ENCODE results near the gene CYS1.

CYS1 gene

DNA sequence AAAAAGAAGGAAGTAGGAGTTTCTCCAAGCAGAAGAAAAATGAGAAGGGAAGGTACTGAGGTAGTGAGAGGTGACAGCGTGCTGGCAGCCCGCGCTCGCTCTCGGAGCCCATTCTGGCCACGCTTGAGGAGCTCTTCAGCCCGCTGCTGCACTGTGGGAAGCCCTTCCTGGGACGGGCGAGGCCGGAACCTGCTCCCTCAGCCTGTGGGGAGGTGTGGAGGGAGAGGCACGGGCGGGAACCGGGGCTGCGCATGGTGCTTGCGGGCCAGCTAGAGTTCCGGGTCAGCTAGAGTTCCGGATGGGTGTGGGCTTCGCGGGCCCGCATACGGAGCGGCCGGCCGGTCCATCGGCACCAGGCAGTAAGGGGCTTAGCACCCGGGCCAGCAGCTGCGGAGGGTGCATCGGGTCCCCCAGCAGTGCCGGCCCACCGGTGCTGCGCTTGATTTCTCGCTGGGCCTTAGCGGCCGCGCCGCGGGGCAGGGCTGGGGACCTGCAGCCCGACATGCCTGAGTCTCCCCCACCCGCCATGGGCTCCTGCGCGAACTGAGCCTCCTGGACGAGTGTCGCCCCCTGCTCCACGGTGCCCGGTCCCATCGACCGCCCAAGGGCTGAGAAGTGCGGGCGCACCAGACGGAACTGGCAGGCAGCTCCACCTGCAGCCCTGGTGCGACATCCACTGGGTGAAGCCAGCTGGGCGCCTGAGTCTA lies 11.1 kb upstream of the CYS1 start:
- peak; percentile 18 to 23 for DNase-seq

DNA sequence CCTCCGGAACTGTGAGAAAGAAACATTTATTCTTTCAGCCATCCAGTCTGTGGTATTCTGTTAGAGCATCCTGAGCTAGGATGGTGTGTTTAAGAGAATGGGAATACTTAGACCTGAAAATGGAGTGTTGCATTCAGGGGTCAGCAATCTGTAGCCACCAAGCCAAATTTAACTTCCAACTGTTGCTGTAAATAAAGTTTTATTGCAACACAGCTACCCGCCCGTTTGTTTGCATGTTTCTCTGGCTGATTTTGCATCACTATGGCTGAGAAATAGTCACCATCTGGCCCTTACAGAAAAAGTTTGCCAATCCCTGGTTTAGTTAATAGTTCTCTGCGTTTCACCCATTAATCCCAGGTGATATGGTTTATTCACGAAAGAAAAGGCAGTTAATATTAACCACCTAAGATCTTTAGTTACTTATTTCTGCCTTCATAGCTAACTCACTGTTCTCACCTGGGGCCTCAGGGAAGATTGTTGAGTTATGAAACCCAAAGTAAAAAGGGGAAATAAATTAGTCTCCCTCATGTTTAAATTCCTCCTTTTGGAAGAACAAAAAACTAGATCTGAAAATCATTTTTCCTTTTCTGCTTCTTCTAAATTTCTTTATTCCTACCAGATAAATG lies 9.5 kb upstream of the CYS1 start:
- DNase-seq = no peak

DNA sequence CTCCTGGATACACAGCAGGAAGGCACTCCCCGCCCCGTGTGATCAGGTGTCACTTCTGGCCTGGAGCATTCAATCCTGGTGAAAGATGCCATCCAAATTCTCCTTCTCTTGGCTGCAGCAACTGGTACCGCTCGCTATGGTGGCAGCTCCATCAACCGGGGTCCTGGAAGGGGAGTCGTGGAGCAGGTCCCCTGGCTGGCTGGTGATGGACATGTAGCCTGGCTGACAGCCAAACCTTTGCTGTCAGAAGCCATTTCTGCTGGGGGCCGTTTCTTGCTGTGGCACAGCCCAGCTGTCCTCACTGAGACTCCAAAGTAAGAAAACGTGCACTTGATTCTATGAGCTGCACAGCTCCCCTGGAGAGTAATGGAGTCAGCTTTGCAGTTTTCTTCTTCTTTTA lies 7.1 kb upstream of the CYS1 start:
- DNase-seq = no peak

DNA sequence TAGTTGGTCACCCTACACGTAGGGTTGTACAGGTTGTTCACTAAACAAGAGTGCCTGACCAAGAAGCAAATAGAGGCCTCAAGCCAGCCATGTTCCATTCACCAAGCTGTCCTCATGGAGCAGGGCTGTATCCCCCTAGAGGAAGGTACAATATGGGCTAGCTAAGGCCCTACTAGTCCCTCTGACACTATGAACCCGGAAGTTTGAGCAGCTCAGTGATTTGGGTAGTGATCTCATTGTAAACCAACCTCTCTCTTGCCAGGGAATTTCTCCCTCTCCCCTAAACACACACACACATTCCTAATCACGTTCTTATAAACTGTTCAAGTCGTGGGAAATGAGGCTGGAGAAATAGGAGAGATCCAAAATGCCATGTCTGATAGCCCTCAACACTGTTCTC lies 6.7 kb upstream of the CYS1 start:
- DNase-seq = no peak

DNA sequence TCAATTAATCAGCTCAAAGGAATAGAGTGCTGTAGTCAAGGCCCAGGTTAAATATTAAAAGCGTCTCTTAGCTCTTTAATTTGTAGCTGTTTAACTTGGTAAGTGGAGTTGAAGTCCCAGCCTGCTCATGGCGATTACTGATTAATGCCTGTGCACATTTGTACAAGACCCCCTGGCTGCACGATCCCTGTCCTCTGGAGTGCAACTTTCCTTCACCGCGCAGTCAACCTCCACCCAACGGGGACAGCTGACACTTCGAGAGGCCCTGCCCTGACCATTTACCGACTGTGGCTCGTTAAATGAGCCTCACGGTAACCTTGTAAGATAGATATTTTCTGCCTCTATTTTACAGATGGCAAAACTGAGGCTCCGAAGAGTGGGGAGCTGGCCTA lies 5.5 kb upstream of the CYS1 start:
- no peak for DNase-seq

DNA sequence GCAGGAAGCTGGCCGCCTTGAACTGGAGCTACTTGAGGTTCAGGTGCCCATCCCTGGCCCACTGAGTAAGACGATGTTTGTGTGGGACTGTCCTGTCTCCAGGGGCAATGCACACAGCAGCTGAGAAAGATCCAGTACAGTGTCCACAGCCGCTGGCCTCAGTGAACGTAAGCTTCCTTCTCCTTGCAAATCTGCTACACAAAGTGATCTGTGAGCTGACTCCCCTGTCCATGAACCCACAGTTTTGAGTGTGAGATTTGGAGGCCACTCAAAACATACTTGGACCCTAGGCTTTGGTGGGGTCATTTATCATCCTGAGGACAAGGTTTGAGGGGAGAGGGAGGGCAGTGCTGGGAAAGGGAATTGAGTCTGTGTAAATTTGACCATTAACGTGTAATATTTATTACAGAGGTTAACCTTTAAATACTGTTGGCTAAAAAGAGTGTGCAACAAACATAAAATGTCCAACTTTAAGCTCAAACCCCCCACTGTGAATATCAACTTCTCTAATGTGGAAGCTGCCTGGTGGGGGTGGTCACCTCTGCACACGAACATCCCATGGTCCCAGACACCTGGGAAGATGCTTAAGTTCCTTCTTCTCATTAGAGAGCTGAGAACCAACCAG lies 4.9 kb upstream of the CYS1 start:
- no peak for DNase-seq

DNA sequence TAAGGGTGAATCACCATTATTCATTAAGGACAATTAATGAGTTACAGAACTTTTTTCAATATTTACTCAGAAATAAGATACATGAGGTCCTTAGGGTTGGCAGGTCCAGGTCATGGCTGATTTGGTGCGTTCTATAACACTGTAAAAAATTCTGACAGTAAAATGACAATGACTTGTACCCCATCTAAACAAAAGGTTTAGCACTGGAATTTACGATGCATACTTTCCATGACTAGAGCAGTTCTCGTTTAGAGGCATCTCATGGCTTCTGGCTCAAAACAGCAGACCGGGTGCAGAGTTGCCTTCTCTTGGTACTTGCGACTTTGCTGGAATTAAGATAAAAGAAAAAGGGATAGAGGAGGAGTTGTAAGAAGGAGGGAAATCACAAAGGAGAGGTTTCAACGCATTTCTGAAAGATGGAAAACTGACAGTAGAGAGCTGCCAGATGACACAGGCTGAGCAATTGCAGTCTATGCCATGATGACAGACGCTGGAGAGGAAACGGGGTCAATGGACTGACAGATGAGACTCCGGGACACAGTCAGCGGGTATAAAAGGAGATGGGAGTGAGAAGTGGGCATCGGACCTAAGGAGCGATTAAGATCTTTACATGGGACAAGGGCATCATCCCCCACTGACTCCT lies 4.1 kb upstream of the CYS1 start:
- no peak for DNase-seq

DNA sequence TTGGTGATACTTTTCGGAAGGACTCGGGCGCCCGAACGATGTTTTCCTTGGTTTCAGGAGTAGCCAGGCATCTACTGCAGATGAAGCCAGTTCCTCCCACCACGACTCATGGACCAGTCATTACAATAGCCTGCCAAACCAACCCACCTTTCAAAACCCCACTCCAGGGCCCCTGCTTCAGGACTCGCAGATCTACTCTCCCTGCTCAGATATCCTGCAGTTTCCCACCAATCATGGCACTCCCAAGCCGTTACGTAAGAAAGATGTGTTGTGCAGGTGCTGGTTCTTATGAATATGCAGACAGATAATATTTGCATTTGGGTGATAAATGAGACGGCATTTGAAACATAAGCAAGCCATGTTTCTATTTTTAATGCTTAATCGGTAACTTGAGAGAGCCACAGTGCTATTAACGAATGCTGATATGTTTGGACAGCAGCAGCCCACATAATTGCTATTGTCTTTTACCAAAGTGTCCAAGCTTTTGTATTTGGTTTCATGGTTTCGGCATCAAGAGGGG lies 3.5 kb upstream of the CYS1 start:
- DNase-seq = no peak

DNA sequence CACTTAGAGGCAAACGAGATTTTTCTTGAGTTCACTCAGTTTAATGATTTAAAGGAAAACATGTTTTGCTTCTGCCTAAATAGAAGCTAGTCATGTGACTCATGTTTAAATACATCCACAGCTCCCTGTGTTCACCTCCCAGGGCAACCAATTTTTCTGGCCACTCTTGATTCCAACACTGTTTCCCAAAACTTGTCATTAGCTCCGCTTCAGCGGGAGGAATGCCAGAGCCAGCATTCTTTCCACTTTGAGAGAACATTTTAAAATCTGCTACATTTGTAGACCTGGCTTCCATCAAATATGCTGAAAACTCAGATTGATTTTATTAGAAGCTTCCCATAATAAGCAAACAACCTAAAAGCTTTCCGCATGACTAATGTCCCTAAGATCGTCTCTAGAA lies 2.8 kb upstream of the CYS1 start:
- DNase-seq = no peak

DNA sequence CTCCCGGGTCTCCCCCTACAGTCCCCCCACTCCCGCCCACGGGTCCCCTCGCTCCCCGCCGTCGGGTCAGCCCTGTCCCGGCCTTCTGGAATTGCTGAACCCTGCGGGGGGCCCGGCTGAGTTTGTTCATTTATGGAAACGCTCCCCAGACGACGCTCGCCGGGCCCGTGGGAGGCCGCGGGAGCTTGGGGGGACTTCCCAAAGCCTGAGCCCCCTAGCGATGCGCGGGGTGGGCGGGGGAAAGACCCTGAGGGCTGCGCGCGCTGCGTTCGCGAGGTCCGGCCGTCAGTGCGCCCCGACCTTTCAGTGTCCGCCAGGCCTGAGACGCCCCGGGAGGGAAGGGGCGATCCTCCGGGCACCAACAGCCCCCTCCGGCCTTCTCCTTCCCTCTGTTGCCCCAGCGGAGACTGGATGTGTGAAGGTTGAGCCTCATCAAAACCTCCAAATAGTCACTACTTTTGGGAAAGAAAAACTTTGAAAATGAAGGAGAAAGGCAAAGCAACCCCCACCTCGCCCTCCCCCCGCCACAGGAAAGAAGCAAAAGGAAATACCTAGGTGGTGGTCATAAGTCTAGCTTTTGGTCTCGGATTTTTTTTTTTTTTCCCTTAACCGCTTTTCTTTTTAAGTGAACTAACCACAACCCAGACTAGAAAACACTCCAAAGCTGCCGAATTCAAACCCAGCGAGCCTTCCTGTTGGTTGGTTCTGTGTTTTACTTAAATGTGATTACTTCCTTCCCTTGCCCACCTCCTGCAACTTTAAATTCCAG lies 509 bp upstream of the CYS1 start:
- peak; percentile 21 to 39 for DNase-seq

DNA sequence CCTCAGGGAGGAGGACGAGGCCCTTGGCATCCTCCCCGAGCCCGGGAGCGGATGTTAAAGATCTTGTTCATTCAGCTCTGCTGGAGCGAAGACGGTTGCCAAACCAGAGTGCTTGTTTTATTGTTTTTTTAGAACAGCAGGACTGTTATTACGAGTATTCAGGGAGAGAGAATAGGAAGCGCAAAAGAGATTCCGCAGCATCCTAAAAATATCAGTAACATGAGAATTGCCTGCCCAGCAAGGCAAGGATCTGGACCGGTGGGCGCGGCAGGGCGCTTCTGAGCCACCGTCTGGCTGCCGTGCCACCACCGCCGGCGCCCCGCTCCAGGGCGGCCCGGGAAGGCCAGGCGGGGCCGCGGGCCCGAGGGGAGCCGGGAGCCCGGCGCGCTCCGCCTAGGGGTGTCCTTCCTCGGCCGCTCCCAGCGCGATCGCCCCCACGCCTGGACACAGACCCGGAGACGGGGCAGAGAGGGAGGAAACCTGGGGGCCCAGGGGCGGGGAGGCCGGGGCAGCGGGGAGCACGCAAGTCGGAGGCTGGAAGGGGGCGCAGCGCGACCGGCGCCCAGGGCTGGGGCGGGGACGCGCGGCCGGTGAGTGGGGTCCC lies 843 bp downstream of the CYS1 start:
- no peak for DNase-seq

DNA sequence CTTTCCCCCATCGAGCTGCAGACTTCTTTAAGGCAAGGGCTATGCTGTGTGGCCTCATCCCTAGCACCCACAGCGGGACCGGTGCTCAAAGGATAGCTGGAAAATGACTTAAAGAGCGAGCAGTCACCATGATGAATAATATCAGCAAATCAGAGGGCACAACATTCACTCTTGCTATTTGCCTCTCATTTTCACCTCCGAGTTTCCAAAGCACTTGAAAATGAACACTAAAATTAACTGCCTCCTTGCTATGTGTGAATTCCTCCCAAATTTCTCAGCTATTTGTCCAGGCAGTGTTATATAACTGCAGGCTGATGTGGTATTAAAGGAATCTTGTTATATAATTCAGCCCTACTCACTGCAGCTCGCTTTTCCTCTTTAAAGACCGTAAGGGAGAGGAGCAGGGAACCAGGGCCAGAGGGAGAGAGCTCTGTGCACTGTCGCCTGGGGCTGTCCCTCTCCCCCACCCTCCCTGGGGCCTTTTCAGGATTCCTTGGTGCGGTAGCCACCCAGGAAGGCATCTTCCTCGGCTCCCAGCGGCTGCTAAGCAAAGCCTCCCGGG lies 1.4 kb downstream of the CYS1 start:
- DNase-seq = no peak

DNA sequence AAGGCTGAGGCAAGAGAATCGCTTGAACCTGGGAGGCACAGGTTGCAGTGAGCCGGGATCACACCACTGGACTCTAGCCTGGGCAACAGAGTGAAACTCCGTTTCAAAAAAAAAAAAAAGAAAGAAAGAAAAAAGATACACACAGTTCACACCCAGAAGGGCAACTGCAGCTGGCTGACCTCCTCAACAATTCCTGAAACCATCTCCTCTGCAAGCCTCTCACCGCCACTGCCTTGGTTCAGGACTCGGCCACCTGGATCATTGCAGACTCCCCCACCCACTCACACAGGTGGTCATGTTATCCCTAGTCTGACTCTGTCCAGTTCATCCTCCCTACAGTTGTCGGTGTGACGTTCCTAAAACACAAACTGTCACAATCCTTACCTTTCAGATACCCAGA lies 2.2 kb downstream of the CYS1 start:
- DNase-seq = no peak

DNA sequence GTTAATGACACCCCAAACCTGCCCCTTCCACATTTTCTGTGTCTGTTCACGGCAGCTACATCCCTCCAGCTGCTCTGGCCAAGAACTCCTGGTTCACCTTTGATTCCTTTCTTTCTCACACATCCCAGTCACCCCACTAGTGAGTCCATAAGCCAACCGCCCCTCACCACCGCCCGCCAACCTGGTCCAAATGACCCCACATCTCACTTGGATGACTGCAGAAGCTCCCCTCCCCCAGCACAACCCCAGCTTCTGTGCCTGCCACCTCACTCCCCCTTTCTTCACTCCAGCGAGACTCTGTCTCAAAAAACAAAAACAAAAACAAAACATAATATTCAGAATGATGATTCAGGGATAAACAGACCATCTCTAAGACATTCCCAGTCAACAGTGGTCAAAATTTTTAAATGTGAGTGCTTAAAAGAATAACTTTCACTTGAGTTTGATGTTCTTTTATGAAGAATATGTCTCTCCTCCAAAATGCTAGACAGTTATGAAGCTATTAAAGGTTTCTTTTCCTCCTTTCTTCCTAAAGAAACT lies 3.2 kb downstream of the CYS1 start:
- DNase-seq = no peak

DNA sequence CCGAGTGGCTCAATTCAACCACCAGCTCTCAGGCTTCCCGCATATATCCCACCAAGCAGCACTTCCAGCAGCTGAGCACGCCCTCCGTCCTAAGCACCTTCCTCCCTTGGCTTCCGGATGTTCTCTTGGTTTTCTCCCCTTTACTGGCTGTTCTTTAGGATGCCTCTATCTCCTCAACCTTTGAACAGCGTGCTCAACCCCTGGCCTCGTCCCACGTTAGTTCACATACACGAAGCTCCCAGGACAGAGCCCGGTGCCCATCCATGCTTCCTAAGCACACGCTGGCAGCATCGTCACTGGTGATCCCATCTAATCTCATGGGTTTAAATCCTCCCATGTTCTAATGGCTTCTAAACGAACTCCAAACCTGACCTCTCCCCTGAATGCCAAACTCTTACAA lies 3.7 kb downstream of the CYS1 start:
- DNase-seq = no peak

DNA sequence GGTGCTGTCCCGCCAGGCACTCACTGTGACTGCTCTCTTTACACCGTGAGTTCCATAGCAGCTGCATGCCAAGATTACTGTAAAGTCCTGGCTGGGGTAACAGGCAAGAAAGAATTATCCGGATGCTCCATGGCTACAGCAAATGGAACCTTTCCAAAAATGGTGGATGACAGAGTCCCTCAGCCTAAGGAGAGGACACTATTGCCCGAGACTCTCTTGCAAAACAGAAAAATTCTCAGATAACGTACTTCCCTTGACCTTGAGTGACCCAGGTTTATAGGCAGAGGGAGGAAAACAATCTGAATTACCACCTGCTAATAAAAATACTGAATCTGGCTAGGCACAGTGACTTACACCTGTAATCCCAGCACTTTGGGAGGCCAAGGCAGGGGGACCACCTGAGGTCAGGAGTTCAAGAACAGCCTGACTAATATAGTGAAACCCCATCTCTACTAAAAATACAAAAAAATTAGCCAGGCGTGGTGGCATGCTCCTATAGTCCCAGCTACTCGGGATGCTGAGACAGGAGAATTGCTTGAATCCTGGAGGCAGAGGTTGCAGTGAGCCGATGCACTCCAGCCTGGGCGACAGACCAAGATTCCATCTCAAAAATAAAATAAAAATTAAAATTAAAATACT lies 4.5 kb downstream of the CYS1 start:
- no peak for DNase-seq

DNA sequence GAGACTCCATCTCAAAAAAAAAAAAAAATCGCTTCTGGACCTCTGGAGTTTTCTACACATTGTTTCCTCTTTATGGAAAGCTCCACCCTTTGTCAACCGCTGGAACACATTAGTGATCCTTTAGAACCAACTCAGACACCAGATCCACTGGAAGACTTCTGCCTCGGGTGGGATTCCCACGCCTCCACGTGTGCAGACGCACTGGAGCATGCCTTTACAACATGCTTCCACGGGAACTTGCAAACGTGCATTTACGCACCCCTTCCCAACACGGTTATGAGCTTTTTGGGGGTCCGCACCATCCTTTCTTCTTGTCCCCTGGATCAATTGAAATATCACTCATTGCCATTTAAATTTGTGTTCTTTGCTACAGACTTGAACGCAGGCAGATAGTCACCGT lies 5.1 kb downstream of the CYS1 start:
- DNase-seq = no peak

DNA sequence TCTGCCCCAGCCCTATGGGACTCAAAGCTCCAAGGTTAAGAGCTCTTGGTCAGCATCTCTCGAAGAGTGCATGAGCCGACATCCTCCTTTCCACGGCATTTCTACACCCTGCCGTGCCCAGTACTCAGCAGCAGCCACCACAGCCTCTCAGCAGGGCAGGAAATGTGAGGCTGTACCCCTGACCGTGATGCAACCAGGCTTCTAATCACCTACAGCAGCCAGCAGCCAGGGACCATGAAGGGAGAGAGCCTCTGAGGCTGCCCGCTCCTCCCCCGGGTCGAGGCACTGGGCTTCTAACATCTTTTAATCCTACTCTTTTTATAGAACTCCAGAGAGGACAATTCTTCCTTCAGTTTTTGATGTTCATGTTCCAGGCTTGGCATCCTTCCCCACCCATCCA lies 6.5 kb downstream of the CYS1 start:
- DNase-seq = no peak

DNA sequence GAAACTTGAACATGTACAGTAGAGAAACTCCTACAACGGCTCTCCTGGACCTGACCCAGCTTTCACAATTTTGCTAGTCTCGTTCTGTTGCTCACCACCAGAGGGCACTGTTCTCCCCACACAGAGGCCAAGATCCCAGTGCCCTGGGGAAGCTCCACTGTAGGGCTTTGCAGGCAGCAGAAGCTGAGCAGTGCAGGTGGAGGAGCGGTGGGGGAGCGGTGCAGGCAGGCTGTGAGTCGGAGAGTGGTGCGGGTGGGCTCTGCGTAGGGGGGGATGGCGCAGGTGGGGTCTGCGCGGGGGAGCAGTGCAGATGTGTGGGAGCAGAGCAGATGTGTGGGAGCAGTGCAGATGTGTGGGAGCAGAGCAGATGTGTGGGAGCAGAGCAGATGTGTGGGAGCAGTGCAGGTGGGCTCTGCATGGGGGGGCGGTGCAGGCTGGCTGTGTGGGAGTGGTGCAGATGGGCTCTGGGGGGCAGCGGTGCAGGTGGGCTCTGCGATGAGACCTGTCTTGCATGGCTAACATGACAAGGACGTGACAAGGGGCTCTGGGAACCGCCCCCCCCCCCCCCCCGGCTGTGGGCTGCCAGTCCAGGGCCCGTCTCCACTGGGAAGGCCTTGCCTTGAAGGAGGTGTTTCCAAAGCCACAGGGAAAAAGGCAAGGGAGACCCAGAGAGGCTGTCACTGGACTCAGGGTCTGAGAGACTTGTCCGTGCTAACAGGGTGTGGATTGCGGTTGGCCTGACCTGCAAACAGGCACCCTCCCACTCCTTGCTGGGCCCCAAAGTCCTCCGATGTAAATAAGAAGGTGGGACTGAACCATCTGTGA lies 7.3 kb downstream of the CYS1 start:
- peak; percentile 79 to 81 for DNase-seq

DNA sequence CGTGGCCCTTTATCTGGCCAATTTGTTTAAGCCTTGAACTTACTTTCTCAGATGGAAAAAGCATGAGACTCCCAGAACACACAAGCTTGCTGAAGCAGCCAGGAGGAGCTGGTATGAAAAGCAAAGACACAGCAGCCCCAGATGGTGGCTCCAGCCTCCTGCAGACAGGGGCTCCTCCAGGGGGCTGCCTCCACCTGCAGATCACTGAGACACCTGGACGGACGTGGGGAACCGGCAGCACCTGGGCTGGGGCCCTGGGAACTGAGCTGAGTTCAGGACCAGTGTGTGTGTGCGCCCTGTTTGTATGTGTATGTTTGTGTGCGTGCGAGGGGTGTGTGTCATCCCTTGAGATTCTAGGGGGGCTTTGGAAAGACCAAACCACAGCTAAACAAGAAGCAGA lies 8.6 kb downstream of the CYS1 start:
- DNase-seq = no peak

DNA sequence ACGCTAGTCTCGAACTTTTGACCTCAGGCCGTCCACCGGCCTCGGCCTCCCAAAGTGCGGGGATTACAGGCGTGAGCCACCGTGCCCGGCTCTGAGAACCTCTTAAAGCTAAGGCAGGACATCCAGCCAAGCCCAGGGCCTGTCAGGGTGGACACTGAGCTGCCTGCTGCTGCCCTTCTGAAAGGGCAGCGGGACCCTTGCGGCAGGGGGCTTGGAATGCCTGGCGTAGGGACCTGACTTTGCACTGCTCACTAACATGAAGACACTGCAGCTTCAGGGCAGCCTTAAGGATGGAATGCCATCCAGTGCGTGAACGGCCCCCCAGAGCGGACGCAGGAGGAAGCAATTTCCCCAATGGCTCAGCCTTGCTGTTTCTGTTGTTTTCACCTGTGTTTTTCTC lies 9.0 kb downstream of the CYS1 start:
- no peak for DNase-seq

Data from CD4-positive, alpha-beta T cell treated with Interleukin-1 beta for 1 hour (primary cell).